SK-N-MC (cell line): Measurements from ENCODE around the gene MORN4.

ENCODE experiments used
- DNase-seq: peaks from one replicate; pipeline ENCODE4 v3.0.0-alpha.2; 2011; ENCODE audit warnings: low read depth, low spot score
- H3K27ac ChIP-seq: fragments of 200-600 bp; sonication (generic); 2 replicates; pipeline ENCODE4 v1.5.1; 2016; ENCODE audit warnings: mixed run types
- H3K36me3 ChIP-seq: fragments of 200-600 bp; sonication (generic); 2 replicates; pipeline ENCODE4 v1.6.1; 2017; ENCODE audit warnings: antibody characterized with exemption, low read length, mixed read lengths; ENCODE audit not compliant: insufficient read depth
- H3K4me3 ChIP-seq: fragments of 200-600 bp; sonication (generic); 2 replicates; pipeline ENCODE4 v1.5.1; 2016
- H3K9ac ChIP-seq: fragments of 200-600 bp; sonication (generic); 2 replicates; pipeline ENCODE4 v1.8.0; 2017; ENCODE audit warnings: mixed run types, mixed read lengths; ENCODE audit not compliant: insufficient read length
- H3K9me3 ChIP-seq: fragments of 200-600 bp; sonication (generic); 2 replicates; pipeline ENCODE4 v1.6.1; 2017; ENCODE audit warnings: low read depth, mild to moderate bottlenecking, antibody characterized with exemption, low read length, moderate library complexity, mixed read lengths
- EZH2 ChIP-seq: fragments of 200-600 bp; sonication (generic); IDR thresholded peaks from one replicate; pipeline ENCODE4 v1.6.1; 2017; ENCODE audit warnings: antibody characterized with exemption
- FOXP2 ChIP-seq: optimal IDR thresholded peaks from 2 replicates; pipeline ENCODE3; 2011; ENCODE audit warnings: mild to moderate bottlenecking, moderate library complexity; ENCODE audit not compliant: insufficient read depth; ENCODE audit errors: extremely low read length, control extremely low read depth
- POLR2AphosphoS5 ChIP-seq: IDR thresholded peaks from 2 replicates; pipeline ENCODE4 v1.6.1; 2012; ENCODE audit warnings: mild to moderate bottlenecking, low read depth, low read length, borderline replicate concordance

MORN4 gene

DNA sequence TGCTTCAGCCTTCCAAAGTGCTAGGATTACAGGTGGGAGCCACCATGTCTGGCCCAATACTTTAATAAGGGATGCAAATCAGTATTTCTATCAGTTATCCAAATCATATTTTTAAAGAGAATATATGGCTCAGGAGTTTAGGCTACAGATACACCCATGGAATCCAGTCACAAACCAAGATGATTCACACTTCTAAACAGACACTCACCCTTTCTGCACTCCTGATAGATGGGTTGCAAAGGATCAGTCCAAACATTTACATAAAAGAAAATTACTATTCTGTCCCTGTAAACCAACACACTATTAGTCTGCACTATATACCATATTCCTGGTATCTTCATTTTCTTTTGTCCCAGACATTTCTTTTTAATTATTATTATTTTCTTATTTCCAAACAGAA lies 2.2 kb downstream of the MORN4 start:
- H3K4me3 ChIP-seq: no peak overlapping the region
- H3K9ac ChIP-seq: no peak overlapping the region
- no peak for TF ChIP-seq FOXP2
- TF ChIP-seq POLR2AphosphoS5: no peak
- TF ChIP-seq EZH2: no peak
- DNase-seq: no peak
- H3K27ac ChIP-seq: no peak overlapping the region
- H3K36me3 ChIP-seq: no peaks in the 10 kb centered on the region
- H3K9me3 ChIP-seq: no peaks in the 10 kb centered on the region

- no peak overlapping the region for H3K9ac ChIP-seq
Observed at GRCh38 chr10:97629289-97629688, 4.0 kb downstream of the MORN4 start.

GRCh38 chr10:97628228-97628627 lies 5.1 kb downstream of the MORN4 start:
- Histone ChIP-seq H3K9ac (no peak overlapping the region), H3K9me3 (no peaks in the 10 kb centered on the region), H3K4me3 (no peak overlapping the region), H3K27ac (no peak overlapping the region), H3K36me3 (no peaks in the 10 kb centered on the region)
- TF ChIP-seq FOXP2 (no peak), EZH2 (no peak), POLR2AphosphoS5 (no peak)
- DNase-seq: no peak

More at GRCh38 chr10:97629289-97629688, 4.0 kb downstream of the MORN4 start:
- Histone ChIP-seq H3K4me3 (no peak overlapping the region), H3K36me3 (no peaks in the 10 kb centered on the region), H3K9me3 (no peaks in the 10 kb centered on the region), H3K27ac (no peak overlapping the region)
- TF ChIP-seq EZH2 (no peak), POLR2AphosphoS5 (no peak), FOXP2 (no peak)
- DNase-seq: no peak

DNA sequence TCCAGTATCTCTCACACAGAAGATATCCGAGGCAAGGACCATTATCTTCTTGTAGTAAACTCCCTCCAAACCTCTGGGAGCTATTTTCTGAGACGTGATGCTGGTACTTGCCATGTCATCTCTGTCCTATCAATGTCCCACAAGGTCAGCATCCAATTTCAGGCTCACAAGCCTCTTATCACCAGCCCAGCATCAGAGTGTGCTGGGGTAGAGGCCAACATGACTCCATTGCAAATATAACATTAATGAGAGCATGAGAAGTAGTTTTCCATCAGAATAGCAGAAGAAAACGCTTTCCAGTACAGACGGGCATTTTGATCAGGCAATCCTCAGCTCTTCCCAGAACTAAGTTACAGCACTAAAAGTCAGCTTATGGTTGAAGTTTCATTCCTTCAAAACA lies 5.6 kb downstream of the MORN4 start:
- TF ChIP-seq EZH2: no peak
- TF ChIP-seq POLR2AphosphoS5: no peak
- no peak for TF ChIP-seq FOXP2
- Histone ChIP-seq H3K4me3 (no peak overlapping the region), H3K36me3 (no peaks in the 10 kb centered on the region), H3K9ac (no peak overlapping the region), H3K9me3 (no peaks in the 10 kb centered on the region), H3K27ac (no peak overlapping the region)
- DNase-seq: no peak

DNA sequence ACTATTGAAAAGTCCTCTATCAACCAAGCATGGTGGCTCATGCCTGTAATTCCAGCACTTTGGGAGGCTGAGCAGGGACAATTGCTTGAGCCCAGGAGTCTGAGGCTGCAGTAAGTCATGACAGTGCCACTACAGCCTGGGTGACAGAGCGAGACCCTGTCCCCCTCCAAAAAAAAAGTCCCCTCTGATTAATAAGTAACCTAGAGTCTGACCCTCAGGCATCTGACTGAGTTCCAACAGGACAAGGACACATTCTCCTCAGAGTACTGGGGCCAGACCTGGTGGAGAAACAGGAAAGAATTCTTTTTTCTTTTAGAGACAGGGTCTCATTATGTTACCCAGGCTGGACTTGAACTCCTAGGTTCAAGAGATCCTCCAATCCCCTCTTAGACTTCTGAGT lies 10.0 kb downstream of the MORN4 start:
- DNase-seq: no peak
- TF ChIP-seq POLR2AphosphoS5: no peak
- no peak for TF ChIP-seq EZH2
- TF ChIP-seq FOXP2: no peak
- Histone ChIP-seq H3K36me3 (no peaks in the 10 kb centered on the region), H3K27ac (no peak overlapping the region), H3K9ac (no peak overlapping the region), H3K4me3 (no peak overlapping the region), H3K9me3 (no peaks in the 10 kb centered on the region)

- Histone ChIP-seq H3K4me3 (no peak overlapping the region), H3K27ac (no peak overlapping the region), H3K9me3 (no peaks in the 10 kb centered on the region), H3K9ac (no peak overlapping the region), H3K36me3 (no peaks in the 10 kb centered on the region)
- no peak for DNase-seq
- no peak for TF ChIP-seq EZH2
- no peak for TF ChIP-seq FOXP2
- TF ChIP-seq POLR2AphosphoS5: no peak
Observed at GRCh38 chr10:97618733-97619132, 14.6 kb downstream of the MORN4 start.

- TF ChIP-seq EZH2 (no peak), FOXP2 (no peak), POLR2AphosphoS5 (no peak)
- DNase-seq: no peak
- Histone ChIP-seq H3K36me3 (no peaks in the 10 kb centered on the region), H3K9me3 (no peaks in the 10 kb centered on the region), H3K9ac (no peak overlapping the region), H3K27ac (no peak overlapping the region), H3K4me3 (no peak overlapping the region)
Observed at GRCh38 chr10:97618285-97618684, 15.0 kb downstream of the MORN4 start.

DNA sequence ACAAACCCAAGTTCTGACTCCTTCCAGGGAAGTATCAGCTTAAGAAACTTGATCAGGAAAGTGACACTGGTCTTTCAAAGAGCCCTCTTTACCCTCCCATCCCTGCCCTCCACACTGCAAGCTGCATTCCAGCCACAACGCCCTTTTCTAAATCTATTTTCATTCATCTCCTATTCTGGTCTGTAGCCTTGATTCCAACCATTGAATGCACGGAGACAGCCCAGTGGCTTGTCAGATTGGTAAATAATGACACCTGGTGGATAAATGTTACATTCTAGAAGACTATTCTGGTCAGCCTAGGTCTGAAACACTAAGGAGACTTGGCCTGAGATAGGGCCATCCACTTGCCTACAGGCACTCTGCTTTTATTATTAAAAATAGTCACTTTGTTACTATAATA lies 20.9 kb downstream of the MORN4 start:
- H3K27ac ChIP-seq: no peak overlapping the region
- no peak overlapping the region for H3K9ac ChIP-seq
- no peaks in the 10 kb centered on the region for H3K36me3 ChIP-seq
- H3K9me3 ChIP-seq: no peaks in the 10 kb centered on the region
- DNase-seq: no peak
- H3K4me3 ChIP-seq: no peak overlapping the region
- no peak for TF ChIP-seq FOXP2
- TF ChIP-seq POLR2AphosphoS5: no peak
- TF ChIP-seq EZH2: no peak

DNA sequence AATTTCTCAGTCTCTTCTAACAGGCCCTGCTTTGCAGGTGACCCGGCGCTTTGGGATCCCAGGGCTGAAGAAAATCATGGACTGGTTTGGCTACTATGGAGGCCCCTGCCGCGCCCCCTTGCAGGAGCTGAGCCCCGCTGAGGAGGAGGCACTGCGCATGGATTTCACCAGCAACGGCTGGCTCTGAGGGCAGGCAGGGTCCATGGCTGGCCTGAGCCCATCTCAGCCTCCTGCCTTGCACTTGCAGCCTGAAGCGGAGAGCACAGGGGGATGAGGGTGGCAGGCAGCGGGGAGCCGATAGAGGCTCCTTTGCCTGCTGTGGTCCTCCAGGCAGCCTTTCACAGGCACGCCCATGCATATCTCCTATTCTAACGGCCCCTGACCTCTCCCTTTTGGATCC lies 21.8 kb downstream of the MORN4 start:
- H3K27ac ChIP-seq: no peak overlapping the region

More for the DNA sequence above, 21.8 kb downstream of the MORN4 start:
- TF ChIP-seq POLR2AphosphoS5 (no peak), EZH2 (no peak), FOXP2 (no peak)
- H3K9ac ChIP-seq: no peak overlapping the region
- no peak overlapping the region for H3K4me3 ChIP-seq
- no peaks in the 10 kb centered on the region for H3K36me3 ChIP-seq
- DNase-seq: no peak
- no peaks in the 10 kb centered on the region for H3K9me3 ChIP-seq
